Measurements from ENCODE around the gene APOE. TPM values are rescaled to one million over a fixed set of nuclear protein-coding genes. Genes with fewer than 3 reads are reported as not detected.

APOE gene
- 27.3 and 227 TPM in 2 replicates for total RNA-seq

DNA sequence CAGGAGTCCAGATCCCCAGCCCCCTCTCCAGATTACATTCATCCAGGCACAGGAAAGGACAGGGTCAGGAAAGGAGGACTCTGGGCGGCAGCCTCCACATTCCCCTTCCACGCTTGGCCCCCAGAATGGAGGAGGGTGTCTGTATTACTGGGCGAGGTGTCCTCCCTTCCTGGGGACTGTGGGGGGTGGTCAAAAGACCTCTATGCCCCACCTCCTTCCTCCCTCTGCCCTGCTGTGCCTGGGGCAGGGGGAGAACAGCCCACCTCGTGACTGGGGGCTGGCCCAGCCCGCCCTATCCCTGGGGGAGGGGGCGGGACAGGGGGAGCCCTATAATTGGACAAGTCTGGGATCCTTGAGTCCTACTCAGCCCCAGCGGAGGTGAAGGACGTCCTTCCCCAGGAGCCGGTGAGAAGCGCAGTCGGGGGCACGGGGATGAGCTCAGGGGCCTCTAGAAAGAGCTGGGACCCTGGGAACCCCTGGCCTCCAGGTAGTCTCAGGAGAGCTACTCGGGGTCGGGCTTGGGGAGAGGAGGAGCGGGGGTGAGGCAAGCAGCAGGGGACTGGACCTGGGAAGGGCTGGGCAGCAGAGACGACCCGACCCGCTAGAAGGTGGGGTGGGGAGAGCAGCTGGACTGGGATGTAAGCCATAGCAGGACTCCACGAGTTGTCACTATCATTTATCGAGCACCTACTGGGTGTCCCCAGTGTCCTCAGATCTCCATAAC is at the start of gene APOE:
Gene APOE, plus strand, starts transcription at position 360 of the 724 bp plus-strand sequence. CDS start 829 bp downstream, outside the sequence.

DNA sequence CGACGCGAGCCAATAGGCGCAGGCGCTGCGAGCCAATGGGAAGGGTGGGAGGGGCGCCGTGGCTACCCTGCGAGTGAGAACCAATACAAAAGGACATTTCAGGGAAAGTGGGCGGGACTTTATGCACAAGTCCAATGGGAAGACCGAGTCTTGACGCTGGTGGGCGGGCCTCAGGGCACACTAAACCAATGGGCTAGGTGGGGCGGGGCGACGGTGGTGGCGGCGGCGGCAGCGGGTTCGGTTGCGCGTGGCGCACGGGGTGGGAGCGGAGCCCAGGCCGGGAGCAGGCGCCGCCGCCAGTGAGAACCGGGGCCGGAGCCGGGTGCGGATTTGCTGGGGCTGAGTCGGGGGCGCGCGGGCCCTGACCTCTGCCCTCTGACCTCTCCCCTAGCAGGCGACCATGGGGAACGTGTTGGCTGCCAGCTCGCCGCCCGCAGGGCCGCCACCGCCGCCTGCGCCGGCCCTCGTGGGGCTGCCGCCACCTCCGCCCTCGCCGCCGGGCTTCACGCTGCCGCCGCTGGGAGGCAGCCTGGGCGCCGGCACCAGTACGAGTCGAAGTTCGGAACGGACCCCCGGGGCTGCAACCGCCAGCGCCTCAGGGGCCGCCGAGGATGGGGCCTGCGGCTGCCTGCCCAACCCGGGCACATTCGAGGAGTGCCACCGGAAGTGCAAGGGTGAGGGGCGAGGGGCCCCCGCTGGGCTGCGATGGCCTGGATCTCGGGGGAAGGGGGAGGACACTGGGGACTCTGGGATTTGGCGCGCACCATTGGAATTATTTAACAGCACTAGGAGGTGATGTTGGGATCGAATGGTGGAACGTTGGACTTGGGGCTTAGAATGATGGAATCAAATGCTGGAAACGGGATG is 14.3 kb upstream of the APOE start, which contains the start of gene TOMM40:
Gene TOMM40, plus strand, starts transcription at position 239 of the 867 bp plus-strand sequence. Its CDS starts 162 bp downstream, at position 401.

DNA sequence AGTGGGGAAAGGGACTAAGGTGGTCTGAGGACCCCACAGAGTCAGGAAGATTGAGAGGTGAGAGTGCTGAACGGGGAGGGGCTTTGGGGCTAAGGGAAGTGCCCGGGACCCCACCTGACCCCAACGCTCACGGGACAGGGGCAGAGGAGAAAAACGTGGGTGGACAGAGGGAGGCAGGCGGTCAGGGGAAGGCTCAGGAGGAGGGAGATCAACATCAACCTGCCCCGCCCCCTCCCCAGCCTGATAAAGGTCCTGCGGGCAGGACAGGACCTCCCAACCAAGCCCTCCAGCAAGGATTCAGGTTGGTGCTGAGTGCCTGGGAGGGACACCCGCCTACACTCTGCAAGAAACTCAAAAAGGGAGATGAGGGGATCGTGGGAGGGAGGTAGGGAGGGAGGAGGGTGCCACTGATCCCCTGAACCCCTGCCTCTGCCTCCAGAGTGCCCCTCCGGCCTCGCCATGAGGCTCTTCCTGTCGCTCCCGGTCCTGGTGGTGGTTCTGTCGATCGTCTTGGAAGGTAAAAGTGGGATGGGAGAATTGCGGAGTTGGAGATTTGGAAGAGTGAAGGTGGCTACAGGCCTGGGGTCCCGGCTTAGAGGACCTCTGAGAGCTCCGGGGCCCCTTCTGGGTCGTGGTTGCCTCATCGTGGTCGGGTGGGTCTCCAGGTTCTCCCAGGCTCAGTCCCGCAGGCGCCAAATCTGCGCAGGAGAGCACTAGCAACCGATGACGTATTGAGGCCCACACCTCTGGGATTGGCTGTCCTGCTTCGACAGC is 9.0 kb downstream of the APOE start, which contains the start of gene APOC1:
Gene APOC1, plus strand, starts transcription at position 176 of the 774 bp plus-strand sequence. Its CDS starts 284 bp downstream, at position 460.

DNA sequence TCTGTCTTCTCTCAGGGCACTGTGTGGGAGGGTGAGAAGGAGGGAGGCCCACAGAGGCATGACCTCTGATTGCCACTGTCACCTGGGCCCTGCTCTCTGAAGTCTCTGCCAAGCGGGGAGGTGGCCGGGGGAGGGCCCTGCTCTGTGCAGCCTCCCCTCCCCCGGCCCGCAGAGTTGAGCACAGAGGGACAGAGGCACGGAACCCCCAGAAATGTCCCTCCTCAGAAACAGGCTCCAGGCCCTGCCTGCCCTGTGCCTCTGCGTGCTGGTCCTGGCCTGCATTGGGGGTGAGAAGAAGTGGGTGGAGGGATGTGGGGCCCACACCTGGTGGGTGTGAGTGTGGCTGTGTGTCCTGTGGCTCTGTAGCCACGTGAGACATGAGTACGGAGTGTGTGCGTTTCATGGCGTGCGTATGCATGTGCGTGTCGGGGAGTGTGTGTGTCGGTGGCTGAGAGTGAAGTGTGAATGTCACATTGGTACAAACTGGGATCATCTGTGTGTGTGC is 36.5 kb downstream of the APOE start, which contains the start of gene APOC4:
Gene APOC4, plus strand, starts transcription at position 171 of the 505 bp plus-strand sequence. Its CDS starts 41 bp downstream, at position 212.

DNA sequence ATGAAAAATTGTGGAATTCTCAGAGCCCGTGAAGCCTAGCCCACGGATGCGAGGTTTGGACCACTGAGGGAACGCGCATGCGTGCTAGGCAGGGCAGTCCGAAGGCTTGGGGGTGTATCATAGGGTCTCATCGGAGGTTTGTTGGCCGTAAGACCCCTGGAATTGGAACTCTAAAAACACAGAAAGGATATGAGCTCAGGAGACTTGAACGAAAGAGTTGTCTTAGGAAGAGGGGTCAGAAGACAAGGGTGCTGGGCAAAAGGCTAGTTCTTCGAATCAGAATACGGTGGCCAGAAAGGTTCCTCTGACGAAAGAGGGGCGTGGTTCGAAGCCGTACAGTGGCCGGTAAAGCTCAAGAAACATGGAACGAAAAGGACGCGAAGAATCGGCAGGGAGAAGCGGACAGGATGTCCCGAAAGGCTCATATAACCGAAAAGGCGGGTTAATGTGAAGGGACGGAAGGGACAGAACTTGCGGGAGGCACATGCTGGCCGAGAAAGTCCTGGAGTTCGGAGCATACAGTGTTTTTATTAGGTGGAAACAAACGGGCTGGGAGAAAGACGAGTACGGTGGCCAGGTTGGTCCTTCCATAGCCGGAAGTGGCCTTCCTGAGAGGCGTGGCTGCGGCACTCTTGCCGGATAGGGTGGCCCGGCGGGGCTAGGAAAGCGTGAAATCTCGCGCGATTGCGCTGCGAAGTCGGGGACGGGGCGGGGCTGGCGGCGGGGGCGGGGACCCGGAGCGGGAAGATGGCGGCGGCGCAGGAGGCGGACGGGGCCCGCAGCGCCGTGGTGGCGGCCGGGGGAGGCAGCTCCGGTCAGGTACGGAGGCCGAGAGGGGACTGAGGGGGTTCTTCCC is 49.3 kb downstream of the APOE start, which contains the start of gene CLPTM1:
Gene CLPTM1, plus strand, starts transcription at position 732 of the 856 bp plus-strand sequence. Its CDS starts 16 bp downstream, at position 748.

Other genes with a start within 250 kb of the APOE start
- gene CEACAM19, start 234.3 kb upstream of the APOE start, total RNA-seq = 2.4 and 6.3 TPM in 2 replicates
- not detected in 2 replicates for gene CEACAM16, start 206.6 kb upstream of the APOE start, total RNA-seq
- gene BCL3, start 157.1 kb upstream of the APOE start, total RNA-seq = 2.7 and 21.6 TPM in 2 replicates
- 59.5 and 120 TPM in 2 replicates for gene CBLC, start 127.9 kb upstream of the APOE start, total RNA-seq
- 26.0 and 61.4 TPM in 2 replicates for gene BCAM, start 96.7 kb upstream of the APOE start, total RNA-seq
- 49.9 and 65.4 TPM in 2 replicates for gene NECTIN2, start 59.5 kb upstream of the APOE start, total RNA-seq
- gene TOMM40, start 14.5 kb upstream of the APOE start, total RNA-seq = 62.5 and 73.3 TPM in 2 replicates
- gene APOC1, start 8.8 kb downstream of the APOE start, total RNA-seq = 0.43 TPM in 1 of 2 replicates, not detected in the other
- not detected in 2 replicates for gene APOC4, start 36.4 kb downstream of the APOE start, total RNA-seq
- not detected in 2 replicates for gene APOC2, start 40.3 kb downstream of the APOE start, total RNA-seq
- gene CLPTM1, start 49.6 kb downstream of the APOE start, total RNA-seq = 33.5 and 73.4 TPM in 2 replicates
- 5.8 and 14.2 TPM in 2 replicates for gene RELB, start 95.7 kb downstream of the APOE start, total RNA-seq
- 7.2 and 15.0 TPM in 2 replicates for gene CLASRP, start 133.2 kb downstream of the APOE start, total RNA-seq
- 0.68 and 1.2 TPM in 2 replicates for gene ZNF296, start 170.7 kb downstream of the APOE start, total RNA-seq
- 14.9 and 27.0 TPM in 2 replicates for gene GEMIN7, start 173.5 kb downstream of the APOE start, total RNA-seq
- 16.1 and 35.8 TPM in 2 replicates for gene PPP1R37, start 187.4 kb downstream of the APOE start, total RNA-seq

Data from nasal cavity respiratory epithelium epithelial cell of viscerocranial mucosa (primary cell).